Measurements from ENCODE around the gene TNXB.
"Not testable (repeated sequence)": the region's sequence is repeated elsewhere in the genome, so short reads cannot be mapped to it uniquely, and the experiment has no call there.

TNXB gene

GRCh38 chr6:32109114-32109764 lies at the start of gene TNXB:
Gene TNXB, minus strand, starts transcription at chr6:32109338. Its CDS starts 11,140 bp downstream, at chr6:32098198.
- no peak for DNase-seq

DNA sequence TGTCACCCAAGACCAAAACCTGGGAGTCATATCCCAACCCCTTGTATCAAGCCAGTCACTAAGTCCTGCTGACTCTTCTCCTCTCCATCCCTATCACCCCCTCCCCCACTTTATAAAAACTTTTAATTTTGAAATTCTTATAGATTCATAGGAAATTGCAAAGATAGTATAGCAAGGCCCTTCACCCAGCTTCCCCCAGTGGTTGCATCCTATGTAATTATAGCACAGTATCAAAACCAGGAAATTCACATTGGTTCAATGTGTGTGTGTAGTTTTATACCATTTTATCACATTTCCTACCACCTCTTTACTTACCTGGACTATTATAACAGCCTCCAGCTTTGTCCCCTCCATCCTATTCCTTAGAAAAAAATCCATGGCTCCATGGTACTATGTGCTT lies 48.9 kb upstream of the TNXB start:
- DNase-seq: no peak

- DNase-seq: no peak
Measured at GRCh38 chr6:32156891-32157290, 47.8 kb upstream of the TNXB start.

GRCh38 chr6:32154514-32155161 lies 45.5 kb upstream of the TNXB start:
- peak; percentile 52 for DNase-seq

DNA sequence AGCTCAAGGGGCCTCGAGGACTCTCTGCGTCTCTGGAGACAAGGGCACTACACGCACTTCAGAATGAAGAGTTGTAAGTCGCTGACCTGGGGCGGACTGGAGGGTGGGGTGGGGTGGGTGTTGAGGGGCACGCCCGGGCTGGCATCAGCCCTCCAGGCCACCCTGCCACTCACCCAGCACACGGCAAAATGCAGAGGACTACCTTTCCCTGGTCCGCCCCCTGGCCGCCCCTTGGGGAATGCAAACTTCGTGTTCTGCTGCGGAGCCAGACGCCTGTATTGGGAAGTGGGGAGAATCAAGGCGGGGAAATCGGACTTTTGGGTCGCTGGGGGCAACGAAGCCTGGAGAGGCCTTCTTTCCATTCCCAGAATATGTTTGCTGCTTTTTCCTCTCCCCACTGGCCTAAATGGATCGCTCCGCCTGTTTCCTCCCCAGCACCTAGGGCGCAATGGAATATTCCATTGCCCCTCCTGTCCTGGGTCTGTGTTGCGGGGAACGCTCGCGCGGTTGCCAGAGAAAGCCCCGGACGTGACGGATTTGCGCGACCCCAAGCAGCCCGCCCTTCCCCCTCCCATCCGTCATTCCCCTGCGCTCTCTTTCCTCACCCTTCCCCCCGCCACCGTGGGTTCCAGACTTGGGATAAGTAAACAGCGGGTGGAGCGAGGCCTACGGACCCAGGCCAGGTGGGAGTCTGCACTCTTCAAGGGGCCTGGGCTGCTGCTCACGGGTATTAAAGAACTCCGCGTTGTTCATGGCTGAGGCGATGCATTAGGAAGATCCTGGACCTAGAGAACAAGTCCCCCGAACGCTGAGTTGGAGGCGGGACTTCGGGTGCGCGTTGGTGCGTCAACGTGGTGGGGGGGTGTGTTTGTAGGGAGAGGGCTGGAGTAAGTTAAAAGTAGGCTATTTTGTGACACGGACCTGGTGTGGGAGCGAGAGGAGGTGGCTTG lies 44.7 kb upstream of the TNXB start, which contains the start of gene PPT2:
PPT2 (plus strand) TSS at position 578 of the 950 bp plus-strand sequence. CDS start 454 bp downstream, outside the sequence.
- DNase-seq: peak; percentile 65

GRCh38 chr6:32152769-32153563 lies 43.8 kb upstream of the TNXB start:
- no peak for DNase-seq

DNA sequence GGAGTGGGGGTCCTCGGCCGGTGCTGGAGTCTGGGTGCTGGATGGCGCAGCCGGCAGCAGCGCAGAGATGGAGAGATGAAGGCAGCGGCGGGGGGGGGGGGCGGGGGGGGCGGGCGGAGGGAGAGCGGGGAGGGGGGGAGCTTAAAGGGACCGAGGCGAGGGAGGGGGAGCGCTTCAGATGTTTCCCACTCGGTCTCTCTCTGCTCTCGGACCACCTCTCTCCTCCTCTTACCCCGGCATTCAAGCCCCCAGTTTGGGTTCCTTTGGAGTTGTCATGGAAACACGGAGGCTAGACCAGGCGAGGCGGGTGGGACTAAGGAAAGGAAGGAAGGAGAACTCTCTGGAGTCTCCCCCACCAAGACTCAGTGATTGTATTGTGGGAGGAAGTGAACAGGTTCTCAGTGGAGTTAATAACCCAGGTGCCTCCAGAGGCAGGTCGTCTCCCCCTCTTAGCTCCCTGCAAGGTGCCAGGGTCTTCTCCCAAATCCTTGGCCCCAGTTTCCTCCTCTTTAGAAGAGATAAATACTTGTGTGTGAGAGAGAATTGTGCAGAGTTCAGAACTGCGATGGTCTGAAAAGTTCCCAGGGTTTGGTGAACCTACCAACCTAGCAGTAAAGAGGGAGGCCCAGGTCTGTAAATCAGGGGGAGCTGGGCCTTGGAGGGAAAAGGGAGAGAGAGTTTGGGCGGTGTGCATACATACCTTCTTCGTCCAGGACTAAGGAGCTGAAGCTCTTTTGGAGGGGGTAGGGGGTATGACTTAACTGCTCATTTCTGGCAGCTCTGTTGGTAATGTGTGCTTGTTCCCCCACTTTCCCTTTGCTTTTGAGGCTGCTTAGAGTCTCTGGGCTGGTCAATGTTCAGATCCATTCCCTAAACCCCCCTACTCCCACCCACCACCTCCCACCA lies 43.0 kb upstream of the TNXB start, which contains the start of gene PRRT1:
PRRT1 (minus strand) TSS at position 77 of the 906 bp plus-strand sequence. CDS start 112 bp downstream, outside the sequence.
- no peak for DNase-seq

GRCh38 chr6:32151181-32151862 lies 42.2 kb upstream of the TNXB start:
- DNase-seq: no peak

- DNase-seq: no peak
Measured at GRCh38 chr6:32149932-32150870, 41.1 kb upstream of the TNXB start.

DNA sequence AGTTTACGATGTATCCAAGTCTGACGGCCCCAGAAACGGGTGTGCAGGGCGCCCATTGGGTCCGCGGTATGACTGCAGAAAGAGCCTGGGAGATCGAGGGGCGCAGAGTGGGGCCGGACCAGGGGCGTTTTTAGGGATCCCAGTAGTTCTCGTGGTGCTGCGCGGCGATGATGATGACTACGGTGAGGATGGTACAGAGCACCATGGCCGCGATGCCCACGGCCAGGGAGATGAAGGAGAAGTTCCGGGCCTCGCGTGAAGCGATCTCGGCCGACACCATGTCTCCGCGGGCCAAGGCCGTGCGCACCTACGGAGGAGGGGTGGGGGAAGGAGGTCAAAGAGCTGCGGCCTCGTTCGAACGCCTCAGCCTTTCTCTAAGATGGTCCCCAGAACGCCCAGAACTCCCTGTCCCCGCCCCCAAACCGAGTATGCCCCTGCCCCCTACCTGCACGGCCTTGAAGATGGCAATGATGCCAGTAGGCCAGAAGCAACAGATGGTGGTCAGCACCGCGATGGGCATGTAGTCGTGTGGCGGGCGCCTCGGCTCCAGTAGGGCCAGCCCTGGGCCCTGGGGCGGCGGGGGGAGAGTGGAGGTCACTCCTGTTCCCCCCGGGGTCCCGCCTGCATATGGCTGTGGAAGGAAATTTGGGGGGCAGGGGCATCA lies 40.1 kb upstream of the TNXB start:
- DNase-seq: no peak

DNA sequence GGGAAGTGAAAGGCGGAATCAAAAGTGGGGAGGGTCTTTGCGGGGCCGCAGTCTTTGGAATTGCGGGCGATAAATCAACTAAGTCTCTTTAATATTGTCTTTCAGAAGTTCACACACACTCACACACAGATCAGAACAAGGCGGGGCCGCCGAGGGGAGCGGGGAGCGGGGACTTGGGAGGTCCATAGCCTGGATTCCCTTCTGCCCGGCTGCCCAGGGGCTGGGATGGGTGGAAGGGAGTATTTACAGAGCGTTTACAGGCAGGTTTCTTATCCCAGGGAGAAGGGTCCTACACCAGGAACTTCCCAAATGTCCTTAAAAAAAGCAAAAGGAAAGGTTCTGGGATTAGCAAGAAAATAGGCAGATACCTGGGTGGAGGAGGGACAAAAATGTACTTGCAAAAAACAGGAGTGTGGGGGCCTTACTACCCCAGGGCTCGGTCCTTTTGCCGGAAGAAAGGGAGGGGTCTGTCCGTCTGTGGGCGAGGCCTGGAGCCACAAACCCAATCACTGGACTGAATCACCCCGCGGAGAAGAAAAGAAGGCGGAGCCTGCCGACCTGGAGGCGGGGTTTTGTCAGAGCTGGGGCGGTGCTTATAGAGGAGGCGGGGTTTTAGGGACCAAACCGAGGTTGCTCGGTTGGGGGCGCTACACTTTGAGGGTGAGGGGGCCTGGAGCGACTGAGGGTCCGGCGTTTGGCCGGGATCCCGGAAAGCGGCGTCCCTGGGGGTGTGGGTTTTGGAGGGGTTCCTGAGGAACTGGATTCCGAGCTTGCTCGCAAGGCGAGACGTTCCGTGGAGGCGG lies 39.4 kb upstream of the TNXB start:
- DNase-seq: peak; percentile 60

GRCh38 chr6:32147401-32148132 lies 38.4 kb upstream of the TNXB start:
- DNase-seq: no peak

DNA sequence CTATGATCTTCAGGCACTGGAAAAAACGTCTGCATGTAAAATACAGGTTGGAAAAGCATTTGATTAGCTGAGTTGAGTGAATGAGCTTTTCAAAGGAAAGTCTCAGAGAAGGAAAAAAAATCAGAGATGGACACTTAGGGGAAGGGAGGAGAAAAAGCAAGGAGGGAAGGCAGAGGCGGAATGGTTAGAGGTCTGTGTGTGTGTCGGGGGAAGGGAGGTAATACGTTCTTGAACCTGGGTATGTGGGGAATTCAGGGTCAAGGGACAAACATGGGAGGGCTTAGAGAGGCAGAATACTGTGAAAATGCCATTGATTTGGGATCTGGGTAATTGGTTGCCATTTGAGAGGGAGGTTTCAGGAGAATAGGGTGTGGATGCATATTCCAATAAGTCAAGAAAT lies 37.5 kb upstream of the TNXB start:
- no peak for DNase-seq

GRCh38 chr6:32146287-32146686 lies 37.1 kb upstream of the TNXB start:
- no peak for DNase-seq

- not testable (repeated sequence) for DNase-seq
Measured at GRCh38 chr6:32144238-32144637, 35.1 kb upstream of the TNXB start.

- no peak for DNase-seq
Measured at GRCh38 chr6:32140420-32141046, 31.4 kb upstream of the TNXB start.

DNA sequence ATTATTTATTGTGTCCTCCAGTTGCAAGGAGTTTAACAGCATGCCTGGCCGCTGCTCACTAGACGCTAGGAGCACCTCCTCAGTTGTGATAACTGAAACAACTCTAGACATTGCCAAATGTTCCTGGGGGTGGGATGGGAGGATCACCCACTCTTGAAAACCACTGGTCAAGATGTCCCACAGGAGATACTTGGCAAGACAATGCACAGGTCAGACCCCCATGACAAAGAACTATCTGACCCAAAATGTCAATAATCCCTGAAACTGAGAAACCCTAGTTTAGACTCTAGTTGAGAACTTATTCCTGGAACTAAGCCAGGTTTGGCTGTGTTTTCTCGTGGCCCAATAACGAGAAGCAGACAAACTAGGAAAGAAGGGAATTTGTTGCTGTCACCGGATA lies 30.5 kb upstream of the TNXB start:
- DNase-seq: no peak

Measured in stimulated activated CD4-positive, alpha-beta T cell treated with anti-CD3 and anti-CD28 coated beads, Interleukin-12 subunit alpha, Interleukin-12 subunit beta, amount 100 ng/mL, for 4 hours (primary cell).